Kidney tubule cell (primary cell): ENCODE results near the gene SPAM1.
"Not testable (repeated sequence)": the region's sequence is repeated elsewhere in the genome, so short reads cannot be mapped to it uniquely, and the experiment has no call there.

Source experiments
- DNase-seq: peaks from one replicate; pipeline ENCODE4 v3.0.0-alpha.2; 2018; ENCODE audit warnings: low spot score

The SPAM1 gene

GRCh38 chr7:123948136-123948535 lies 23.1 kb downstream of the SPAM1 start:
- DNase-seq: no peak

GRCh38 chr7:123958186-123958703 lies 33.2 kb downstream of the SPAM1 start:
- DNase-seq: peak; percentile 22

- DNase-seq: peak; percentile 79
Measured at GRCh38 chr7:123961771-123962170, 36.7 kb downstream of the SPAM1 start.

- DNase-seq: no peak
Measured at GRCh38 chr7:123966936-123967335, 41.9 kb downstream of the SPAM1 start.

- DNase-seq: no peak
Measured at GRCh38 chr7:123972045-123972444, 47.0 kb downstream of the SPAM1 start.

- no peak for DNase-seq
Measured at GRCh38 chr7:123972831-123973230, 47.8 kb downstream of the SPAM1 start.

GRCh38 chr7:123974326-123974908 lies 49.4 kb downstream of the SPAM1 start:
- no peak for DNase-seq

GRCh38 chr7:123975084-123975483 lies 50.0 kb downstream of the SPAM1 start:
- no peak for DNase-seq

GRCh38 chr7:123977081-123977480 lies 52.0 kb downstream of the SPAM1 start:
- peak; percentile 25 for DNase-seq

- DNase-seq: peak; percentile 84
Measured at GRCh38 chr7:123979876-123980275, 54.8 kb downstream of the SPAM1 start.

- DNase-seq: no peak
Measured at GRCh38 chr7:123987445-123987844, 62.4 kb downstream of the SPAM1 start.

GRCh38 chr7:123992913-123993518 lies 68.0 kb downstream of the SPAM1 start:
- no peak for DNase-seq

GRCh38 chr7:123993996-123994395 lies 69.0 kb downstream of the SPAM1 start:
- no peak for DNase-seq

- DNase-seq: no peak
Measured at GRCh38 chr7:123994449-123994848, 69.4 kb downstream of the SPAM1 start.

- no peak for DNase-seq
Measured at GRCh38 chr7:123995617-123996326, 70.7 kb downstream of the SPAM1 start.

- no peak for DNase-seq
Measured at GRCh38 chr7:123996327-123996625, 71.2 kb downstream of the SPAM1 start.

- DNase-seq: no peak
Measured at GRCh38 chr7:123998921-123999320, 73.9 kb downstream of the SPAM1 start.

- DNase-seq: no peak
Measured at GRCh38 chr7:123999703-124000102, 74.7 kb downstream of the SPAM1 start.

GRCh38 chr7:124008296-124008695 lies 83.3 kb downstream of the SPAM1 start:
- DNase-seq: not testable (repeated sequence)

GRCh38 chr7:124009321-124009720 lies 84.3 kb downstream of the SPAM1 start:
- DNase-seq: no peak
